Inferior parietal cortex (tissue), 1 donor: ENCODE measurements around the gene TEDC1.
A peak's percentile ranks its signal among the peaks of the same experiment; 100 is the strongest.

Source experiments
- DNase-seq: peaks from one replicate; pipeline ENCODE4 v3.0.0-alpha.2; 2016; ENCODE audit errors: extremely low spot score

Gene TEDC1

GRCh38 chr14:105484069-105484996 is 6.7 kb upstream of the TEDC1 start:
- DNase-seq, result no peak

- DNase-seq, result no peak
These were observed 6.1 kb upstream of the TEDC1 start for GRCh38 chr14:105484997-105485393.

GRCh38 chr14:105485739-105486162 is 5.3 kb upstream of the TEDC1 start:
- no peak for DNase-seq

- no peak for DNase-seq
These were observed 4.7 kb upstream of the TEDC1 start, which contains the start of gene CRIP1 for GRCh38 chr14:105486163-105486973. CRIP1 (plus strand) TSS chr14:105486886; CDS start chr14:105487260, 374 bp downstream.

GRCh38 chr14:105486974-105487448 is 4.0 kb upstream of the TEDC1 start:
- DNase-seq, result no peak

GRCh38 chr14:105487449-105487985 is 3.5 kb upstream of the TEDC1 start:
- no peak for DNase-seq

GRCh38 chr14:105487986-105488777 is 2.9 kb upstream of the TEDC1 start:
- no peak for DNase-seq

GRCh38 chr14:105488781-105489541 is 2.1 kb upstream of the TEDC1 start:
- no peak for DNase-seq

GRCh38 chr14:105489542-105490266 is 1.3 kb upstream of the TEDC1 start:
- DNase-seq, result peak; percentile 78

GRCh38 chr14:105490267-105490571 is 827 bp upstream of the TEDC1 start:
- DNase-seq, result no peak

- DNase-seq, result no peak
These were observed 424 bp downstream of the TEDC1 start for GRCh38 chr14:105491366-105491973.

- DNase-seq, result no peak
These were observed 1.3 kb downstream of the TEDC1 start for GRCh38 chr14:105492031-105492970.

GRCh38 chr14:105492971-105493871 is 2.2 kb downstream of the TEDC1 start:
- no peak for DNase-seq

GRCh38 chr14:105493921-105494605 is 3.0 kb downstream of the TEDC1 start:
- DNase-seq, result no peak

- DNase-seq, result no peak
These were observed 3.5 kb downstream of the TEDC1 start for GRCh38 chr14:105494606-105494929.

- DNase-seq, result no peak
These were observed 4.3 kb downstream of the TEDC1 start for GRCh38 chr14:105495101-105495989.
